Astrocyte of the spinal cord (primary cell): ENCODE results near the gene HS6ST3.
A peak's percentile ranks its signal among the peaks of the same experiment; 100 is the strongest.

ENCODE experiments used
- DNase-seq: peaks from one replicate; pipeline ENCODE4 v3.0.0; 2011; ENCODE audit warnings: low read depth, low spot score
- H3K4me3 ChIP-seq: 2 replicates; pipeline ENCODE4 v1.5.1; 2011; ENCODE audit warnings: low read depth, mild to moderate bottlenecking, low read length, moderate library complexity
- CTCF ChIP-seq: IDR thresholded peaks from 2 replicates; pipeline ENCODE4 v1.5.1; 2012; ENCODE audit warnings: low read depth, mild to moderate bottlenecking, low read length, inconsistent platforms
- in situ Hi-C: cut with HindIII; loops from 2 replicates; pipeline ENCODE4 v1.10.0; 2017; ENCODE audit warnings: low sequenced_read_pairs

Gene HS6ST3

DNA sequence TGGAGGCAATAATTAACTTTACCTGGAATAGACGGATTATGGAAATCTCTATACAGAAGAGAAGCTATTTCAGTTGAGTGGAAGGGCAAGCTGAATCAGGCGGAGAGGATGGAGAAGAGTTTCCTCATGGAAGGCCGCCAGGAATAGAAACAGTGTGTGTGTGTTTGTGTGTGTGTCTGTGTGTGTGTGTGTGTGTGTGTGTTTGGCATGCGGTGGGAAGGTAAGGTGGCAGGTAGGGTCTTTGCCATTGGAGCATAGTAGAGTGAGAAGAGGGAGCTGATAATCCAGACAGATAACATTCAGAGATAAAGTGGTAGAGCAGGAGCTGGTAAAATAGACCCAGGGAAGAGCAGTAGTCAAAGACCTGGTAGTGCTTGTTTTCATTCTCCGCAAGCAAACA lies 9.2 kb upstream of the HS6ST3 start:
- DNase-seq: no peak
- no peak overlapping the region for H3K4me3 ChIP-seq
- TF ChIP-seq CTCF: no peak
- in situ Hi-C loops: no loop called here

- DNase-seq: no peak
- in situ Hi-C loops: no loop called here
- H3K4me3 ChIP-seq: no peak overlapping the region
- TF ChIP-seq CTCF: no peak
These were observed 8.0 kb upstream of the HS6ST3 start for GRCh38 chr13:96081888-96082287.

- TF ChIP-seq CTCF: no peak
- DNase-seq: no peak
- in situ Hi-C loops: no loop called here
- no peak overlapping the region for H3K4me3 ChIP-seq
These were observed 7.3 kb upstream of the HS6ST3 start for GRCh38 chr13:96082640-96083039.

DNA sequence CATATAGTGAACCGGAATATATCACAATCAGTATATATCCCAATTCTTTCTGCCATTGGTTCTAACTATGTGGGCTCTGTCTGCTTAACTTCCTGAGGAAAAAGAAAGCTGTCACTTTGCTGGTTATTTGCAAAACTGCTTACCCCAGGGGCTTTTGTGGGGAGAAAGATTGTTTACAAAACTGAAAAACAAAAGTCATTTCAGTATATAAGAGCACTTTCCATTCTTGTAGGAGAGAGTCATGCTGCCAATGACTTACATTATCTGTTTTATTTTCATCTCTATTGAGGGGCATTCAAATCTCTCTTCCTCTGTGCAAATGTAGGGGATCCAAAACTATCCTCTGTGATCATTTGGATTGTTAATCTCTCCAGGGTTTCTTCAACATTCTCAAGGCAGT lies 3.2 kb upstream of the HS6ST3 start:
- no peak overlapping the region for H3K4me3 ChIP-seq
- no peak for DNase-seq
- in situ Hi-C loops: no loop called here
- no peak for TF ChIP-seq CTCF

- in situ Hi-C loops: no loop called here
- DNase-seq: no peak
- TF ChIP-seq CTCF: no peak
- H3K4me3 ChIP-seq: no peak overlapping the region
These were observed 768 bp upstream of the HS6ST3 start for GRCh38 chr13:96089139-96089538.

DNA sequence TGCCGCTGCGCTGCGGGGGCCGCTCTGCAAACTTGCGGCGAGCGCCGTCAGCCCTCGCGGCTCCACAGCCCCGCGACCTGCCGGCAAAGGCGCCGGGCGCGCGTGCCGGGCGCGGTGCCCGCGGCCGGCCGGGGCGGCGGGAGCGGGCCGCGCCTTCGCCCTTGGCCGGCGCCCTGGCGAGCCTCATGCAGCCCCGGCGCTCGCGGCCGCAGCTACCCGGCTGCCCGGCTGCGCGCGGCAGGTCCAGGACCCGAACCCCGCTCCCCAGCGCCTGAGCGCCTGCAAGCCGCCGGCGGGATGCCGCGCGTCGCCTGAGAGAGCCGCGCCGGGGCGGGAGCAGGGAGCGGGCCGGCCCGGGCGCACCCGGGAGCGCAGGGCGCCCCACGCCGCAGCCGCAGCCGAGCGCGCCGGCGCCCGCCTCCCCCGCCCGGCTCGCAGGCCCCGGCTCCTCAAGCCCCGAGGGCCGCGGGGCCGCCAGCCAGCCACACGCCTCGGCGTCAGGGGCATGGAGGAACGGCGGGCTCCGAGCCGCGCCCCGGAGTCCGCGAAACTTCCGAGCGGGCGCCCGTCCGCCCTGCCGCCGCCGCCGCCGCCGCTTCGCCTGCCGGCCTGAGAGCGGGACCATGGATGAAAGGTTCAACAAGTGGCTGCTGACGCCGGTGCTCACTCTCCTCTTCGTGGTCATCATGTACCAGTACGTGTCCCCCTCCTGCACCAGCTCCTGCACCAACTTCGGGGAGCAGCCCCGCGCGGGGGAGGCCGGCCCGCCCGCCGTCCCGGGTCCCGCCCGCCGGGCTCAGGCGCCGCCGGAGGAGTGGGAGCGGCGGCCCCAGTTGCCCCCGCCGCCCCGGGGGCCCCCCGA lies 564 bp downstream of the HS6ST3 start:
- H3K4me3 ChIP-seq: peak overlapping the region; percentile 43
- TF ChIP-seq CTCF: no peak
- peak; percentile 7 for DNase-seq

More for the DNA sequence above, 564 bp downstream of the HS6ST3 start:
- in situ Hi-C loops: no loop called here
